HG02970 (cell line): ENCODE data around the gene NECAP2.
"Not testable (repeated sequence)": the region's sequence is repeated elsewhere in the genome, so short reads cannot be mapped to it uniquely, and the experiment has no call there.

ENCODE experiments used
- ATAC-seq: cut with Tn5 transposase; IDR thresholded peaks from one replicate; pipeline ENCODE4 v1.9.1; 2021; ENCODE audit warnings: mild to moderate bottlenecking, moderate library complexity, moderate number of reproducible peaks; ENCODE audit not compliant: unreplicated experiment, low FRiP score

NECAP2 gene

GRCh38 chr1:16491056-16491675, 50.6 kb downstream of the NECAP2 start:
- ATAC-seq = no peak

- ATAC-seq = not testable (repeated sequence)
These were observed 52.4 kb downstream of the NECAP2 start for GRCh38 chr1:16492937-16493336.

- ATAC-seq = not testable (repeated sequence)
These were observed 53.2 kb downstream of the NECAP2 start for GRCh38 chr1:16493731-16494130.

- not testable (repeated sequence) for ATAC-seq
These were observed 57.0 kb downstream of the NECAP2 start for GRCh38 chr1:16497474-16497904.

- ATAC-seq = not testable (repeated sequence)
These were observed 57.5 kb downstream of the NECAP2 start for GRCh38 chr1:16498047-16498446.

GRCh38 chr1:16498573-16499413, 58.3 kb downstream of the NECAP2 start:
- ATAC-seq = peak; percentile 86

- ATAC-seq = not testable (repeated sequence)
These were observed 59.9 kb downstream of the NECAP2 start for GRCh38 chr1:16500466-16500865.

- not testable (repeated sequence) for ATAC-seq
These were observed 60.5 kb downstream of the NECAP2 start for GRCh38 chr1:16500975-16501374.

GRCh38 chr1:16501446-16501845, 60.9 kb downstream of the NECAP2 start:
- not testable (repeated sequence) for ATAC-seq

GRCh38 chr1:16503494-16503893, 63.0 kb downstream of the NECAP2 start:
- ATAC-seq = no peak

GRCh38 chr1:16505870-16506269, 65.3 kb downstream of the NECAP2 start:
- ATAC-seq = not testable (repeated sequence)

- not testable (repeated sequence) for ATAC-seq
These were observed 66.0 kb downstream of the NECAP2 start for GRCh38 chr1:16506364-16507136.

- not testable (repeated sequence) for ATAC-seq
These were observed 68.4 kb downstream of the NECAP2 start for GRCh38 chr1:16508861-16509445.
